ENCODE results near the gene PRKAG2.
"Not testable (repeated sequence)": the region's sequence is repeated elsewhere in the genome, so short reads cannot be mapped to it uniquely, and the experiment has no call there.

Gene PRKAG2

GRCh38 chr7:151801291-151801690, 75.6 kb downstream of the PRKAG2 start:
- DNase-seq (ENCODE audit: low spot score), result no peak

- DNase-seq (ENCODE audit: low spot score), result no peak
These were observed 76.1 kb downstream of the PRKAG2 start for GRCh38 chr7:151800861-151801260.

- DNase-seq (ENCODE audit: low spot score), result no peak
These were observed 76.5 kb downstream of the PRKAG2 start for GRCh38 chr7:151800391-151800790.

GRCh38 chr7:151799506-151799905, 77.4 kb downstream of the PRKAG2 start:
- DNase-seq (ENCODE audit: low spot score), result no peak

- no peak for DNase-seq (ENCODE audit: low spot score)
These were observed 78.0 kb downstream of the PRKAG2 start for GRCh38 chr7:151798851-151799448.

- DNase-seq (ENCODE audit: low spot score), result not testable (repeated sequence)
These were observed 79.1 kb downstream of the PRKAG2 start for GRCh38 chr7:151797667-151798307.

- DNase-seq (ENCODE audit: low spot score), result no peak
These were observed 79.9 kb downstream of the PRKAG2 start for GRCh38 chr7:151796871-151797537.

GRCh38 chr7:151796091-151796870, 80.6 kb downstream of the PRKAG2 start:
- DNase-seq (ENCODE audit: low spot score), result no peak

GRCh38 chr7:151795168-151795811, 81.6 kb downstream of the PRKAG2 start:
- DNase-seq (ENCODE audit: low spot score), result peak; percentile 82

- no peak for DNase-seq (ENCODE audit: low spot score)
These were observed 82.3 kb downstream of the PRKAG2 start for GRCh38 chr7:151794508-151795167.

GRCh38 chr7:151793991-151794507, 82.9 kb downstream of the PRKAG2 start:
- no peak for DNase-seq (ENCODE audit: low spot score)

- no peak for DNase-seq (ENCODE audit: low spot score)
These were observed 83.4 kb downstream of the PRKAG2 start for GRCh38 chr7:151793531-151793951.

GRCh38 chr7:151792636-151793035, 84.3 kb downstream of the PRKAG2 start:
- no peak for DNase-seq (ENCODE audit: low spot score)

GRCh38 chr7:151792086-151792485, 84.8 kb downstream of the PRKAG2 start:
- no peak for DNase-seq (ENCODE audit: low spot score)

- DNase-seq (ENCODE audit: low spot score), result no peak
These were observed 85.9 kb downstream of the PRKAG2 start for GRCh38 chr7:151790830-151791620.

GRCh38 chr7:151790095-151790829, 86.7 kb downstream of the PRKAG2 start:
- DNase-seq (ENCODE audit: low spot score), result no peak

- DNase-seq (ENCODE audit: low spot score), result no peak
These were observed 87.5 kb downstream of the PRKAG2 start for GRCh38 chr7:151789380-151789947.

- no peak for DNase-seq (ENCODE audit: low spot score)
These were observed 89.6 kb downstream of the PRKAG2 start for GRCh38 chr7:151787348-151787747.

- DNase-seq (ENCODE audit: low spot score), result no peak
These were observed 90.0 kb downstream of the PRKAG2 start for GRCh38 chr7:151786936-151787335.

Measured in activated CD4-positive, alpha-beta T cell treated with anti-CD3 and anti-CD28 coated beads, Interleukin-2, Interleukin-4, amounts not matched to agents 100 ng/mL and 50 ng/mL, durations not matched to agents 16 hours and 8 hours (primary cell).